NAMALWA (cell line): ENCODE data around the gene KRT222.
A peak's percentile ranks its signal among the peaks of the same experiment; 100 is the strongest.

ENCODE experiments used
- DNase-seq: peaks from one replicate; pipeline ENCODE4 v3.0.0-alpha.2; 2015; ENCODE audit warnings: low spot score

The KRT222 gene

GRCh38 chr17:40664582-40665333 is at the start of gene KRT222:
TSS of gene KRT222 (minus strand) at chr17:40665177. CDS start at chr17:40665099, 78 bp downstream.
- no peak for DNase-seq

GRCh38 chr17:40714473-40714872 is 49.5 kb upstream of the KRT222 start:
- no peak for DNase-seq

- no peak for DNase-seq
Observed at GRCh38 chr17:40707745-40708144, 42.8 kb upstream of the KRT222 start.

- no peak for DNase-seq
Observed at GRCh38 chr17:40705584-40705983, 40.6 kb upstream of the KRT222 start.

GRCh38 chr17:40703652-40704051 is 38.7 kb upstream of the KRT222 start, which contains the start of gene KRT24:
TSS of gene KRT24 (minus strand) at chr17:40703752. CDS start at chr17:40703693, 59 bp downstream.
- no peak for DNase-seq

- no peak for DNase-seq
Observed at GRCh38 chr17:40702271-40702670, 37.3 kb upstream of the KRT222 start.

GRCh38 chr17:40699853-40700252 is 34.9 kb upstream of the KRT222 start:
- DNase-seq, result no peak

GRCh38 chr17:40699371-40699770 is 34.4 kb upstream of the KRT222 start:
- DNase-seq, result no peak

GRCh38 chr17:40697297-40697696 is 32.3 kb upstream of the KRT222 start:
- DNase-seq, result no peak

- no peak for DNase-seq
Observed at GRCh38 chr17:40696651-40697072, 31.7 kb upstream of the KRT222 start.

- no peak for DNase-seq
Observed at GRCh38 chr17:40695874-40696472, 31.0 kb upstream of the KRT222 start.

GRCh38 chr17:40694584-40694983 is 29.6 kb upstream of the KRT222 start:
- DNase-seq, result no peak

- DNase-seq, result no peak
Observed at GRCh38 chr17:40687106-40687505, 22.1 kb upstream of the KRT222 start.

- no peak for DNase-seq
Observed at GRCh38 chr17:40686192-40686591, 21.2 kb upstream of the KRT222 start.

- DNase-seq, result no peak
Observed at GRCh38 chr17:40680998-40681397, 16.0 kb upstream of the KRT222 start.

GRCh38 chr17:40679523-40679907 is 14.5 kb upstream of the KRT222 start:
- DNase-seq, result no peak

GRCh38 chr17:40678902-40679522 is 14.0 kb upstream of the KRT222 start:
- DNase-seq, result no peak

GRCh38 chr17:40675905-40676304 is 10.9 kb upstream of the KRT222 start:
- peak; percentile 8 for DNase-seq

GRCh38 chr17:40672654-40673053 is 7.7 kb upstream of the KRT222 start:
- DNase-seq, result no peak

- no peak for DNase-seq
Observed at GRCh38 chr17:40671282-40671681, 6.3 kb upstream of the KRT222 start.

- DNase-seq, result no peak
Observed at GRCh38 chr17:40666331-40666730, 1.4 kb upstream of the KRT222 start.

- DNase-seq, result no peak
Observed at GRCh38 chr17:40663252-40663651, 1.7 kb downstream of the KRT222 start.

- no peak for DNase-seq
Observed at GRCh38 chr17:40659911-40660310, 5.1 kb downstream of the KRT222 start.
